ENCODE results near the gene DAPK2.

- no peak for TF ChIP-seq CTCF (conservative IDR thresholded peaks at IDR 0.05)
- TF ChIP-seq ZFX (IDR thresholded peaks at IDR 0.05) = no peak
These were observed 132.4 kb downstream of the DAPK2 start for GRCh38 chr15:63913786-63914315.

Measured in C4-2B (cell line).